Stimulated activated CD8-positive, alpha-beta memory T cell treated with anti-CD3 and anti-CD28 coated beads, Interleukin-7, amount 100 ng/mL, for 1 hour (primary cell): ENCODE measurements around the gene HBZ.
A peak's percentile ranks its signal among the peaks of the same experiment; 100 is the strongest.
"Not testable (repeated sequence)": the region's sequence is repeated elsewhere in the genome, so short reads cannot be mapped to it uniquely, and the experiment has no call there.

Experiments used
- DNase-seq, 2 donors: peaks; one replicate each; pipeline ENCODE4 v3.0.0-alpha.2; 2020; ENCODE audit warnings: low read depth in 2 of 2

Gene HBZ

GRCh38 chr16:179211-180092, 27.0 kb downstream of the HBZ start:
- no peak for DNase-seq

- no peak for DNase-seq
Measured at GRCh38 chr16:180101-180675, 27.7 kb downstream of the HBZ start, which contains the start of gene HBQ1. HBQ1 (plus strand) TSS chr16:180459; CDS start chr16:180487, 28 bp downstream.

DNA sequence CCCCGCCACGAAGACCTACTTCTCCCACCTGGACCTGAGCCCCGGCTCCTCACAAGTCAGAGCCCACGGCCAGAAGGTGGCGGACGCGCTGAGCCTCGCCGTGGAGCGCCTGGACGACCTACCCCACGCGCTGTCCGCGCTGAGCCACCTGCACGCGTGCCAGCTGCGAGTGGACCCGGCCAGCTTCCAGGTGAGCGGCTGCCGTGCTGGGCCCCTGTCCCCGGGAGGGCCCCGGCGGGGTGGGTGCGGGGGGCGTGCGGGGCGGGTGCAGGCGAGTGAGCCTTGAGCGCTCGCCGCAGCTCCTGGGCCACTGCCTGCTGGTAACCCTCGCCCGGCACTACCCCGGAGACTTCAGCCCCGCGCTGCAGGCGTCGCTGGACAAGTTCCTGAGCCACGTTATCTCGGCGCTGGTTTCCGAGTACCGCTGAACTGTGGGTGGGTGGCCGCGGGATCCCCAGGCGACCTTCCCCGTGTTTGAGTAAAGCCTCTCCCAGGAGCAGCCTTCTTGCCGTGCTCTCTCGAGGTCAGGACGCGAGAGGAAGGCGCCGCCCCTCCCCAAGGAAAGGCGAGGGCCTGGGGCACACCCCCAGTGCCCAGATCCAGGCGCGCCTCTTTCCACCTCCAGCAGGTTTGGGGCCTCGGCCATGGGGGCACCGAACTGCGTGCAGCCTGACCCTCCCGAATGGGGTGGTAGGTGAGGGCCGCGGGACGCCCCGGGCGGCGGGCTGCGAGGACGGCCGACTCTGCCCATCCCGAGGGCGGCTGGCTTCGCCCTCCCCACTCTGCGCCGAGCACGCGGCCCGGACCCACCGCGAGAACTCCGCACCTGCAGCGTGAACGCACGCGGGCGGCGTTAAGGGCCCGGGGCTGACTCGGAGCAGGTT, 28.5 kb downstream of the HBZ start:
- no peak for DNase-seq

DNA sequence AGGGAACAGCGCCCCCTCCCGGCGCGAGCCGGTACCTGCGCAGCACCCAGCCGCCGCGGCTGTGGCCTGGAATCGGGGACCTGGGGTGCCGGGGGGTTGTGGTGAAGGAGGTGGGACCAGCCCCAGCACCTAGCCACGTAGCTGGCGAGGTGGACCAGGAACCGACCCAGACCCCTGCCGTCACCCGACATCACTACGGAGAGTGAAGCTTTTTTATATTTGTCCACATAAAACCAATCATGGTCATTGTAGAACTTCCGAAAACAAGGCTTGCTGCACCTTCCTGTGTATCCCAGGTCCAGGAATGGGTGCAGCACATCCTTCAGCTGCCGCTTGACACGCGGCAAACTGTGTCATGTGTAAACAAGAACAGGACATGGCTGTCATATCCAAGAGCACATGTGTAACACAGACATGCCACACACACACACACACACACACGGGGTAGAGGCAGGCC, 29.1 kb downstream of the HBZ start:
- DNase-seq = peak; percentile 71 to 74

GRCh38 chr16:183005-183404, 30.6 kb downstream of the HBZ start:
- no peak for DNase-seq

DNA sequence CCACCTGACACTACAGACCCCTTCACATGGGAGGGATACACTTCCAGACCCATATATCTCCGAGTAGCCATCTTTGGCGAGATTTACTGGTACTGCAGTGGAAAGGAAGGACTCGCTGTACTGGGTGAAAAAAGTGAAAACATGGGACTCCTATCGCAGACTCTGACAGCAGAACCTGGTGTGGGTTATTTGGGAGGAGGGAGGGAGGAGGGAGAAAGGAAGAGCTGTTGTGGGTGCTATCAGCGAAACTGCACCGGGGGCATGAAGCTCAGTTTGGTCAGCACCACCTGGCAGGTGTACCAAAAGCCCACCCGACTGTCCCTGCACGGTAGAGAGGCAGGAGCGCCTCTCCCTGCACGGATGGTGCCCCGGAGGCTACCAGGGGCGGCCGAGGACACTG, 32.8 kb downstream of the HBZ start:
- DNase-seq = no peak

DNA sequence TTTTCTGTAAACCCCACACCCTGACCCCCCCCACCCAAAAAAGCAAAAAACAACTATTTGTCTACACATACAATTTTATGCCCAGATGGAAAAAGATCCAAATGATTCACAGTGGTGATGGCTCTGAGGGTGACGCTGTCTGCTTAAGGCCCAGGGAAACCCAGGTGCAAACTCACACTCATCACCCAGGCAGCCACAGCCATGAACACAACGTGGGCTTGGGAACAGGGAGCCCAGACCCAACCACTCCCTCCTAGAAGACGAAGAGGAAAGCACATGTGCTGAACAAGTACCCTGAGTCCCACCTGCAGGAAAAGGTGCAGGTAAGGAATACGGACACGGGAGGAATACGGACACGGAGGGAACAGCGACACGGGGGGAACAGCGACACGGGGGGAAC, 33.2 kb downstream of the HBZ start:
- no peak for DNase-seq

DNA sequence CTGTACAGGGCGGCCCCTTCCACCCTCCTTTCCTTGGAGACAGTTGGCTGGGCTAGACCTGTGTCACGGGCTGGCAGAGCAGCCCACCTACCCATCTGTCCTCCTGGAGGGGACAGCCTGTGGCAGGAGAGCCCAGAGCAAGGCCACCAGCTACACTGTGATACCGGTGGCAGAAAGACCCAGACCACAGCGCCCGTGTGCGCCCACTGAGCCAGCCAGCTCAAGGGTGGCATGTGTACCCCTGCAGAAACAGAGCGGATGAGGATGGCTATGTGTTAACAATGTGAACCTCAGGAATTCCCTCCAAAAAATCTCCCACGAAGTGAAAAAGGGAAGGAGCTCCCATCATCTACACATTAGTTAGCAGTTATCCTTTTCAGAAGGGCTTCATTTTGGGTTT, 34.9 kb downstream of the HBZ start:
- DNase-seq = no peak

DNA sequence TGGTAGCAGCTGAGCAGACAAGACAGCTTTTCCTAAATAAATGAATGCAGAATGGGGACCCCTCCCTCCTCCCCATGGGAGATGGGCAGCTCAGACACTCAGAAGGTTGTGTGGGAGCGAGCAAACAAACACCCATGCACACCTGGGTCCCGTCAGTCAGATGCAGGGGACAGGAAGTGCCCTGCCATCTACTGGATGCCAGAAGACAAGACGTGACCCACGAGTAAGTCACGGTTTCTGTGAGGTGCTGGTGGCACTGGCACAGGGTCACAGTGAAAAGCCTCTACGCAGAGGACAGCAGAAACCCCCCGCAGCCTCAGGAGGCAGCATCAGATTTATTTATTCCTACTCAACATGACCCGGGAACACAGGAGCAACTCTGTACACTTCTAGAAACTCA, 36.2 kb downstream of the HBZ start:
- no peak for DNase-seq

DNA sequence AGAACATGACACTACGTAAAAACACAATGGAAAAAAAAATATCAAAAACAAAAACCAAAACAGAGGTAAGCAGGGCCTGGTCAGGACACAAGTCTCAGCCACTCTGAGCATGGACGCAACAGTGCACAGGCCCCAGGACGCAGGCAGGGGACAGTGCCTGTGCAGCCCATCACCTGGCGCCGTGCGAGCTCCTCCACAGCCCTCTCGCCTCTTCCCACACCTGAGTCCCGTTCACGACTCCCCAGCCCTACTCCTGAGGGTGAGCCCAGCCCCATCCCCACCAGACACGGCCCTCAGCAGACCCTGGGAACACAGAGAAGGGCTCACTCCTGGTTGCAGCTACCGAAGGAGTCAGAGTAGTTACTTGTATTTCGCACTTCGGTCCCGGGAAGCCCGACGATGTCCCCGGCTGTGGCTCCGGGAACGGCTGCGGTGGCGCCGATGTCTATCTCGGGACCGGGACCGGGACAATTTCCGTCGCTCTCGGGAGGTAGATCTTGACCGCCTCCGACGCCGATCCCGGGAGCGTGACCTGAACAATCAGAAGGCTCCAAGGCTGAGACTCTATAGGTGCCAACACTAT, 37.3 kb downstream of the HBZ start:
- DNase-seq = no peak

GRCh38 chr16:191831-192230, 39.4 kb downstream of the HBZ start:
- DNase-seq = no peak

DNA sequence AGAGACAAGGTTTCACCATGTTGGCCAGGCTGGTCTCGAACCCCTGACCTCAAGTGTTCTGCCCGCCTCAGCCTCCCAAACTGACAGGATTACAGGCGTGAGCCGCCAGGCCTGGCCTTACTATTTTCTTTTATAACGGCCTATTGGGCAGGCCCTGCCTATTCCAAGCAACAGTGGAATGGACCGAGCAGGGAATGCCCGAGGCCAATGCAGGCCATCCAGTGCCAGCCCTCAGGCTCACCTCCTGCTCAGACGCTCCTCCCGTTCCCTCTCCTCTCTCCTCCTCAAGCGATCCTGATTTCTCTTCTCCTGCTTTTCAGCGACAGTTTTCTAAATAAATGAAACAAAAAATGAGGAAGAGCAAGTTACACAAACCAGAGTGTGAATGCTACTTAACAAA, 40.2 kb downstream of the HBZ start:
- DNase-seq = no peak

DNA sequence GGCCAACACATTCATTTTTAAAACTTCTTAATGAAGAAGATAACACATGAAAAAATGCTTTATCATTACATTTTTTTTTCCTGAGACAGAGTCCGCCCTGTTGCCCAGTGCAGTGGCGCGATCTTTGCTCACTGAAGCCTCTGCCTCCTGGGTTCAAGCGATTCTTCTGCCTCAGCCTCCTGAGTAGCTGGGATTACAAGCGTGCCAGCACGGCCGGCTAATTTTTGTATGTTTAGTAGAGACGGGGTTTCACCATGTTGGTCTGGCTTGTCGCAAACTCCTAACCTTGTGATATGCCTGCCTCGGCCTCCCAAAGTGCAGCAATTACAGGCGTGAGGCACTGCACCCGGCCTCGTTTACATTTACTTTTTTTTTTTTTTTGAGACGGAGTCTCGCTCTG, 41.0 kb downstream of the HBZ start:
- DNase-seq = no peak

GRCh38 chr16:194516-194915, 42.1 kb downstream of the HBZ start:
- no peak for DNase-seq

GRCh38 chr16:200388-200787, 47.9 kb downstream of the HBZ start:
- no peak for DNase-seq

DNA sequence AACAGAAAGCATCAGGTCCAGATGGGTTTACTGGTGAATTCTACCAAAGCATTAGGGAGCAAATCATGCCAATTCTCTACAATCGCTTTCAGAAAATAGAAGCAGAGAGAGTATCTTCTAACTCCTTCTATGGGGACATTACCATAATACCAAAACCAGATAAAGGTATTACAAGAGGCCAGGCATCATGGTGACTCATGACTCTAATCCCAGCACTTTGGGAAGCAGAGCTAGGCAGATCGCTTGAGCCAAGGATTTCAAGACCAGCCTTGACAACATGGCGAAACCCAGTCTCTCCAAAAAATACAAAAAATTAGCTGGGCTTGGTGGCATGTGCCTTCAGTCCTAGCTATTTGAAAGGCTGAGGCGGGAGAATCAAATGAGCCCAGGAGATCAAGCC, 50.8 kb downstream of the HBZ start:
- no peak for DNase-seq

DNA sequence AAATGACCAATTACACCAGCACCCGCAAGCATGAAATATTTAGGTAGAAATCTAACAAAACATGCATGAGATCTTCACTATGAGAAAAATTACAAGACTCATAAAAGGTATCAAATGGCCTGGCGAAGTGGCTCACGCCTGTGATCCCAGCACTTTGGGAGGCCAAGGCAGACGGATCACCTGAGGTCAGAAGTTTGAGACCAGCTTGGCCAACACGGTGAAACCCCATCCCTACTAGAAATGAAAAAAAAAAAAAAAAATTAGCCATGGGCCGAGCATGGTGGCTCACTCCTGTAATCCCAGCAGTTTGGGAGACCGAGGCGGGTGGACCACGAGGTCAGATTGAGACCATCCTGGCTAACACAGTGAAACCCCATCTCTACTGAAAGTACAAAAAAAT, 51.6 kb downstream of the HBZ start:
- DNase-seq = not testable (repeated sequence)
